Activated T-cell treated with anti-CD3 and anti-CD28 coated beads, Interleukin-2, amount 50 U/mL, for 1 hour (primary cell): Measurements from ENCODE around the gene CERS3.

Experiments used
- DNase-seq: peaks from one replicate; pipeline ENCODE4 v3.0.0-alpha.2; 2020

CERS3 gene

DNA sequence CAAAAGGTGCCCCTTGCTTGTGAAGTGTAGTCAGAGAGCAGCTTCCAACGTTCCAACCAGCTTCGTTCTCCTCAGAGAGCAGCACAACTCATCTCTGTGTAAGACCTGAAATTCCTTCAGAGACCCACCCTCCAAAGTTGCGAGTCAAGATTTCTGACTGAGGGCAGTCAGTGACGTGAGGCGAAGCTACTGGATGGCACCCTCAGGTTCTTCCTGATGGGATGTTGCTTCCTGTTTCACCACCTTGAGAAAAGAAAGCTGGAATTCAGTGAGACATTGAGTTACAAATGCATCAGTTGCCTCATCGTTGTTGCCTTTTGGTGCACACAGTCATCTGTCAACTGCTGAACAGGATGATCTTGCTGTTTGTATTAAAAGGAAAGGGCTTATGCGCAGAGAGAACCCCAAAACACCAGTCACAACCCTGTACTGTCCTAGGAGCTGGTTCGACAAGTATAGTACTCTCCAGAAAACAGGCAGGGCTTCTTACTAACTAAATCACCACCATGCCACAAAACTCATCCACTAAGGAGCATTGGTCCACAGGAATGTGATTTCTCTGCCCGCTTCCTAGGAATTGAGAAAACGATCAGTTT lies at the start of gene CERS3:
Gene CERS3, minus strand, starts transcription at position 118 of the 596 bp plus-strand sequence. CDS start 27,101 bp downstream, outside the sequence.
- DNase-seq: no peak

DNA sequence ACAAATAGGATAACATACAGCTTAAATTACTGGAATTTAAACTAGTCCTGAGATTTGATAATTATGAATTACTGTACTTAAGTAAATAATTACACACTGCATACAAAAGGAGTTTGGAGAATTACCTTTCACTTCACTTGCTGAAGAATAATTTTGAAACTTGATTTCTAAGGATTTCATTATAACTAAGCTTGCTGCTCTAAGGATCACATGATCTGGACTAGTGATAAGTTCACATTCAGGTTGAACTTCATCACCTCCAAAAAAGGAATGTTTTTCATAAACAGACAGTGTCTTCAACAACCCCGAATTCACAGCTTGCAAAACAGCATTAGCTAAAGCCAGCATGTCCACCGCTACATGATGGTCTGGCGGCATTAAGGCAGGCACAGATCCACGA lies 44.8 kb upstream of the CERS3 start:
- no peak for DNase-seq

DNA sequence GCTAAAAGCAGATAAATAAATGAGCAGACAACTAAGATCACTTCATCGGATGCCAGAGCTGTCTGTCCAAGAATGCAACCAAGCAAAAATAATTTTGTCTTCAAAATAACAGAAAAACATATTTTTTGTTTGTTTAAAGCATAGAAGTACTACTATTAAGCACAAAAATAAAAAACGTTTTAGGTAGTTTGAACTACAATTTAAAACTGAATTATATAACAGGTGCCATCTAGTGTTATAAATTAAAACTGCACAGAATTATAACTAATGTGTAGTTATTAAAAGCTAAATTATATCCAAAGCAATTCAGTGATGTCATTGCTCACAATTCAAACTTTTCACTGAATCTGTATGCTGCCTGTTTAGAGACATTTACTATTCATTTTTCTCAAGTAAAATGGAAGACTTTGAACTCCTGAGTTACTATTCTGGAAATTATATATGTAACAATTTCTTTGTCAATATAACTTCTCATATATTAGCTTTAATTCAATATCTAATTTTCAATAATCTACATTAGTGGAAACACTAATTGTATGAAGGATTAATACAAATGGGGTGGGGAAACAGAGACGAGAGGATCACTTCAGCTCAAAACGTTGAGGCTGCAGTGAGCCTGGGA lies 43.7 kb upstream of the CERS3 start:
- DNase-seq: no peak

DNA sequence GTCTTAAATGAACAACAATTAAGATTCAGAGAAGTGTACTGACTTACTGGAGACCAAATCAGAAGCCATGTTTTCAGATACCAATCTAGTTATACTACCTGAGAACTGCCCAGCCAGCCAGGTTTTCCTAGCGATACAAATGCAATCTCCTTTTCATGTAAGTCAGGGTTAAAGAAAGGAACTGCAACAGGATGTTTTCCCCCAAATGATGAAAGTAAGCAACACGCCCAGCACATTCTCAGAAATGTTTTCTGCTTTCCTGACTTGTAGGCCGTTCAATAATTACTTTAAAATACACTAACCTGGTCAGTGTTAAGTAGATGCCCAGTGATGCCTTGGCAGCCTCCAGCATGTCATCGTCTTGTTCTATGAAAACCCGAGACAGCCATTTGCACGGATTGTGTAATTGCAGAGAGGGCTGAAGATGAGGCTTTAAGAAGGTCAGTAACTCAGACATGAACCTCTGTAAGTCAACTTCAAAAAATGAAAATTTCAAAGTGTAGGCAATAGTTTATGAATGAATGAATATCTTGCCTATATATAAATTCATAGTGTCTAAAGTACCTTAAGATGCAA lies 42.9 kb upstream of the CERS3 start:
- DNase-seq: no peak

DNA sequence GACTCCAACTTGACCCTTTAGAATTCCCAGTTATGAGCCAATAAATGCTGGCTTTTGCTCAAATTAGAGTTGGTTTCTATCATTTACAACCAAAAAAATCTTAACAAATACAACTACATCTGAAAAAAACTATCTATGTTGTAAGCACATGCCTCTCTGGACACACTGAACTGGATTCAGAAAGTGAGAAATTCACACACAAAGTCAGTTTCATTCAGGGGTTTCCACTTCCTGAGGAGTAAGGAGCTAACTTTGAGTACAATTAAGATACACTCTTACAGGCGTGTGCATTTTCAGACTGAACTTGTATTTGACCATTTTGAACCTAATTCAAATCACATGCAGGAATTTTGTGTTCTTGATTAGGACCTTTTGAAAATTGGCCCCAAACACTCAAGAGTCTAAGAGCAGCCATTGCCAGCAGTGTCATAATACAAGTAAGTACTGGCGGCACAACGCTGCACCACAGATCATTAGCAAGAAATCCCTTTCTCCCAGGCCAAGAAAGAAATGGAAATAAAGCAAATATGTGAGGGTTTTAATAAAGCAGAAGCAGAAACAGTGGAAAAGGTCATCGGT lies 42.1 kb upstream of the CERS3 start:
- DNase-seq: no peak

DNA sequence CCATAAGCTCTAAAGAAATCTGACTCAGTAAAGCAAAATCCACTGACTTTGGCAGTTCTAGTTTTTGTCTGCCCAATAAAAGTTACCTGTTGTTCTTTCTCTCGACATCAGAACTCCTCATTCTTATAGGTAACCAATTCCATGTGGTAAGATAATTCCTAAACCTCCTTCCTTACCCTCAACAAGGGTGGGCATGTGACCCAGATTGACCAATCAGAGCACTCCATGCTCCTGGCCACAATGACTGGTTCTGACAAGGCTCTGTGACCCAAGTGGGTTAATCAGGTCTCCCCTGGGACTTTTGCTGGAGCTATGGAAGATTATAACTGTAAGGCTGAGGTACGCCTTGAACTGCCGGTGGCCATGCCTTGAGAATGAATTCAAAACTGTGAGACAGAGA lies 41.5 kb upstream of the CERS3 start:
- no peak for DNase-seq

DNA sequence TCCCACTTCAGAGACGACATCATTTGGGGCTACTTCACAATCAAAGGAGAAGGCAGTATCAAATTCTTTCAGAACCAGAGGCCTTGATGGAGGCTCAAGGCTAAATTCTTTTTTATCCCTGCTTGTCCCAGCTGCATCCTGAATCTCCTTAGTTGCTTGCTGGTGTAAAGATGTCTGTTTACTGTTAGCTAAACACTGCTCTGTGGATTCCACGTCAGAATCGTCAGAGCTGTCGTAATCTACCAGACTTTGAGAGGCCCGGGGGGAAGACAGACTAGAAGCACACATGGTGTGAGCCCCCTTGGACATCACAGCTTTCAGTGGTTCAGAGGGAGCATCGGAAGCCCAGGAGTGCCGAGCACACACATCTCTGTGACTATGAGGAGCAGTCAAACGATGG lies 40.6 kb upstream of the CERS3 start:
- no peak for DNase-seq

DNA sequence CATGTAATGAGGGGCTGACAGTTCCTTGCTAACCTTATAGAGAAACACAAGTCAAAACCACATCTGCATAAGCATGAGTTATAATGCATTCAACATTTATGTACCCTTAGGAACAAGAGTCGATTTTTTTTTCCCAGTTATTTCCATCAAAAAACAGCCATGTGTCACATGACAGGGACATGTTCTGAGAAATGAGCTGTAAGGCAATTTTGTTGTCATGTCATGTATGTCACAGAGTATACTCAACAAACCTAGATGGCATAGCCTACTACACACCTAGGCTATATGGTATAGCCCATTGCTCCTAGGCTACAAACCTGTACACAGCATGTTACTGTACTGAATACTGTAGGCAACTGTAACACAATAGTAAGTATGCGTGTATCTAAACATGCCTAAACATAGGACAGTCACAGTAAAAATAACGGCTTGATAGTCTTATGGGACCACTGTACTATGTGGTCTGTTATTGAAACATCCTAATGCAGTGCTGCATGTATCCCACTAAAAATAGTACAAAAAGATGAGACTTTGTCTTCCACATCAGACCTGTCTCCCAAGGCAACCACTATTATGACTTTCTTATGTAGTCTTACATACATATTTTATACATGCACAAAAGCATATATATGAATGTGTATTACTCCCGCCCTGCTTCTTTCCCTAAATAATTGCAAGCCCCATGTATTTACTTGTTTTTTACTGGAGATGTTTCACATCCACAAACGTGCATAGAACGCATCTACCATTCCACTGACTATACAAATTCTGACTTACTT lies 38.3 kb upstream of the CERS3 start:
- DNase-seq: no peak

DNA sequence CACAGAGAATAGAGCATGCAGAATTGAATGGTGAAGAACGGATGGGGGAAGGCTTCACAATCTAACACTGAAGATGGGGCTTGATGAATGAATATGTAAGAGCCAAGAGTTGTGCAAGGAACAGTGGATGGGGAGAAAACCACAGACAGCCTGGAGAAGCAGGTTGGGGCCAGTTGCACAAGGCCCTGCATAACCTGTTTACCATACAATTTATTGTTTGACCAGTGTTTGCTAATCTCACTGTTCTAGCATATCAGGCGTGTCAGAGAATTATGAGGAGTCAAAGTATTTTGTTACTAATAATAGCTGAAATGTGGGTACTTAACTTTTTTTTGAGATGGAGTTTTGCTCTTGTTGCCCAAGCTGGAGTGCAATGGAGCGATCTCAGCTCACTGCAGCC lies 36.8 kb upstream of the CERS3 start:
- no peak for DNase-seq

DNA sequence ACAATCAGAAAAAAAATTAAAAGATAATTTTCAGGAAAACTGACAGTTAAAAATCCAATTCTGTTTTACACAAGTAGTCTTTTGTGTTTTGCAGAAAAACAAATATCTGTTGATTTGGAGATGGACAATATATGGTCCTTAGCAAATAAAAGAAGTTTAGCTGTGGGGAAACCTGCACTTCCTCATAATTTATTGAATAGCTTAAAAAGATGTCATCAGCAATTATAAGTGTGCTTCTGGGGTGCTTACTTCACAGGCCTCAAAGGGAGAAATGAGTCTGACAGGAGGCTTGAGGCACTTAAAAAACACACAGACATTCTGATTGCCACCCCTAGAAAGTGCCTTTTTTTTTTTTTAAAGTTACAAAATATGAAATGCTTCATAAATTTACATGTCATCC lies 31.6 kb upstream of the CERS3 start:
- no peak for DNase-seq

DNA sequence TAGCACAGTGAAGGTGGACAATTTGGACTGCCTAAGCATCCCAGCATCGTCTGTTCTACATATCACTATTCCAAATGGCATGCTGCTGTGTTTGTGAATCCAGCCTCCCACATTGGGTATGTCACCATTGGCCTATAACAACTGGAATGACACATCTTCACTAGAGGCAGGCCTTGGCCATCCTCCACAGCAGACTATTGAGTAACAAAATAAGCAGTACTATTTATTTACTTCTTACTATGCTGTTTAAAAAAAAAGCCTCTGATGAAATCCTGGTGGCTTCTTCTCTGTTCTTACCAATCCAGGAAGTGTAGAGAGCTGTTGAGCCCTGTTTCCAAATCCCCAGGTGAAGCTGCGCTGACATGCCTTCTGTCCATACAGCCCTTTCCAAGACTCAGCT lies 30.6 kb upstream of the CERS3 start:
- DNase-seq: no peak

DNA sequence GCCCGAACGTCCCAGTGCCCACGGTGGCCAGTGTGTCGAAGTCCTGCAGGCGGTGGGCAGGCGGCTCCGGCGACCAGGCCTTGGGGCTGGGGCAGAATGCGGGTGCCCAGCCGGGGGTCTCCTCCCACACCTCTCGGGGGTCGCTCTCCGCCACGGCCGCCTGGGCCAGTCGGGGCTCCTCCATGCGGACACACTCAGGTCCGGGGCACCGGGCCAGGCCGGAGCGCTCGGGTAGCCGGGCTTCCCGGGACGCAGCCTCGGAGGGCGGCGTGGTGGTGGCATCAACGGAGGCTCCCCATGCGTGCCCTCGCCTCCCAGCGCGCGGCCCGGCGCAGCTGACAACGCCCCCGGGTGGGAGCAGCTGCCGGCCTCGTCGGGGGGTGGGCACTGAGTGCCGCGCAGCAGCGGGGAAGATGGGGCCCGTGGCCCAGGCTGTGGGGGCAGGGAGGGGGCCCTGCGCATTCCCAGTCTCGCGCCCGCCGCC lies 30.1 kb upstream of the CERS3 start:
- no peak for DNase-seq

DNA sequence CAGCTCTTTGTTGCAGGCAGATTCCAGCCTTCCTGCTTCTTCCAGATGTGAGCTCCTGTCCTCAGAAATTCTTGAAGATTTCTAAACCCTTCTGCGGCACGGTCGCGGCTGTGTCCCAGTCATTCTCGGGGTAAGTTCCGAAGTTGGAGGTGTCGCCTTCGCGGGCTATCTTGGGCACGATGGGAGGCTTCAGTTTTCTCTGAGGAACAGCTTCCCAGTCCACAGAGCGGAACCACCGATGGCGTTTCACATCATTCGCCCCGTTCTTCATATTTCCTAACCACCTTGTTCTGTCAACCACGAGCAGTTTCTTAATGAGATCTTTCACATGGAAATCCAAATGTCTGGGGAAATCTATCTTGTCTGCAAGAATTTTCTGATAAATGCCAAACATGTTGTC lies 24.7 kb upstream of the CERS3 start:
- no peak for DNase-seq

DNA sequence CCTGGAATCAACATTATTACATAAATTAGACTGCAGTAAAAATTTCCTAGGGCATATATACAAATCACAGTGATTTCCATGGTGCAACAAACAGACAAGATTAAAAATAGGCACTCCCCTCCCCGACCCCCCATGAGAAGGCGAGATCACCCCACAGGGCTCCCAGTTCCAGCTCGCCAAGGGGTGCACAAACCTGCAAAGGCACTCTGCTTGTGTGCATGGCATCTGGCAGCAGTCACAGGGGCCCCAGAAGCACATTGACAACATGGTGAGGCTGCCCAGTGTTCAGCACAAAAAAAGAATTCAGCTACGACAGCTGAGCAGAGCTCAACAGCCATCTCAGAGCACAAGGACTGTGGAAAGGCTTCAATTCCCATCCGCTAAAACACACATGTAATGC lies 19.2 kb upstream of the CERS3 start:
- DNase-seq: no peak

DNA sequence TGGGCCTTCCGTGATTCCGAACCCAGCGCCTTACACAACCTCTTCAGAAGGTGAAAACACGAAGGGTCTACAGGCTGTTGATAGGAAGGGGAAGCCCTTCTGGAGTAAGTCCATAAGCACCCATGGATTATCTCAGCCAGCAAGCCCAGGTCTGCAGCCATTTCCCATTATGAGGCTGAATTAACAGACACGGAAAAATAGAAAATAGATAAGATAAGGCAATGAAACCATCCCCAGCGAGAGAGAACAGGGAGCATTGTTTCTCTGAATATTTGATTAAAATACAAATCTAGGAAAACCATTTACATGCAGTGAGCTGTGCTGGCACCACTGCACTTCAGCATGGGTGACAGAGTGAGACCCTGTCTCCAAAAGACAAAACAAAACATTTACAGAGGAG lies 16.2 kb upstream of the CERS3 start:
- no peak for DNase-seq

DNA sequence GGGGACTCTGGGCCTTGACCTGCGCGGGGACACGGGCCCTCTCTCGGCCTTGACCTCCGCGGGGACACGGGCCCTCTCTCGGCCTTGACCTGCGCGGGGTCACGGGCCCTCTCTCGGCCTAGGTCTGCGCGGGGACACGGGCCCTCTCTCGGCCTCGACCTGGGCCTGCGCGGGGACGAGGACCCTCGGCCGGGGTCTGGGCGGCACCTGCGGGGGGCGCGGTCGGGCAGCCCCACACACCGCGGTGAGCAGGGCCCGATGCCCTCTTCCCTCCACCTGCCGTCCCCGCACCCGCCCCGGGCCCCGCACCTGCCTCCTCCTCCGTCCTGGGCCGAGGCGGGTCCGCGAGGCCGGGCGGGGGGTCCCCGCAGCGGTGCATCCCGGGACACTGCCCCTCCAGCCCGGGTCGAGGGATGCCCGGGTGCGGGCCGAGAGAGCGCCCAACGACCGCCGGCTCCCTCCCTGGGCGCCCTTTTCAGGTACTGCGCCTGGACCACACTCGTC lies 15.6 kb upstream of the CERS3 start:
- no peak for DNase-seq

DNA sequence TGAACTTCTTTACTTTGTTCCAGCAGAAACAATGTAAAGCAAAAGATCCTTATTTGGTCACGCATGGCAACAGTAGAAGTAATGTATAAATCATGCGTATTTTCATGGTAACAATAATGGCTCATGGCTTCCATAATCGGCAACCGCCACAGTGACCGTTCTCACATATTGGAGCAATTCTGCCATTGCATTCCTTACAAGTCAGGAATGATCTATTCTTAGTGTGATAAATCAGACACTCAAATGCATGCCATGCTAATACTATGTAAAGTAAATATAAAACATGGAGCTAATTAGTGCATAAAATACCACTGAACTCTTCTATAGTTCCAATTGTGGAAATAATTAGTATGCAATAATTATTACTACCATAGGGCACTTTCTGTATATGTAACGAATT lies 13.5 kb upstream of the CERS3 start:
- DNase-seq: no peak

DNA sequence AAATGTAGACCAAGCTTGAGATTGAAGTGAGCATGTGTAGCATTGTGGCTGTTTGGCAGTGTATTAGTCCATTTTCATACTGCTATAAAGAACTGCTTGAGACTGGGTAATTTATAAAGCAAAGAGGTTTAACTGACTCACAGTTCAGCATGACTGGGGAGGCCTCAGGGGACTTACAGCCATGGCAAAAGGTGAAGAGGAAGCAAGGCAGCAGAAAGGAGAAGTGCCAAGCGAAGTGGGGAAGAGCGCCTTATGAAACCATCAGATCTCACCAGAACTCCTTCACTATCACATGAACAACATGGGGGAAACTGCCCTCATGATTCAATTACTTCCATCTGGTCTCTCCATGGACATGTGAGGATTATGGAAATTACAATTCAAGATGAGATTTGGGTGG lies 8.6 kb upstream of the CERS3 start:
- no peak for DNase-seq

DNA sequence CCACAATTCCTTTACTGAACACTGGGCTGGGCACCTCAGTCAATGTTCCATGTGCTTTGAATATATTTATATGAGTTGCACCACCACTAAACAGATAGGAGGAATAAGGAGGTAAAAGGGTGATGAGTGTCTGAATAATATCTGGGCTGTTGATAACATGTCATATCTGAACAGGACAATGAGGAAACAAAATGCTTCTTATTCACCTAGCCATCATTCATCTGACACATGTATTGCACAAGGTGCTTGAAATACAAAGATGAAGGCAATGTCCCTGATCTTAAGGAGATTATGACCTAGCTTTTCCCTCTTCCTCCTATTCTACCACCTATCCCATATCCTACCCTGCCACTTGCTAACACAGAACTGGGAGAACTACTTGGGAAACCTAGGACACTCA lies 8.0 kb upstream of the CERS3 start:
- no peak for DNase-seq

DNA sequence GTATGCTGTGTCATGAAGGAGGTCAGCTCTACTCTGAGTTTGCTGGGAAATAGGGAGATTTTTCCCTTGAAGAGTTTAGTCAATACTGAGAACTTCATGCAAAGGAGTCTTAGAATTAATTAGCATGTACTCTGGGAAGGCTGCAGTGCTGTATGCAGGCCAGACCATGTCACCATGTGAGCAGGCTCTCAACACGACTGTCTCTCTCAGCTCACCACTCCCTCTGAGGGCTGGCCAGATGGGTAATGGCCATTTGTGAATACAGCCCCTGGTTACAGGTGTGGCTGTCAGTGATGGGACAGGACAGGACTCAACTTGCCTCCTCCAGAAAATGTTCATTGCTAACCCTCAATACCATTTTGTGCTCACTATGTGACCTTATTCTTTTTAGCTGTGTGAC lies 5.1 kb upstream of the CERS3 start:
- DNase-seq: no peak

DNA sequence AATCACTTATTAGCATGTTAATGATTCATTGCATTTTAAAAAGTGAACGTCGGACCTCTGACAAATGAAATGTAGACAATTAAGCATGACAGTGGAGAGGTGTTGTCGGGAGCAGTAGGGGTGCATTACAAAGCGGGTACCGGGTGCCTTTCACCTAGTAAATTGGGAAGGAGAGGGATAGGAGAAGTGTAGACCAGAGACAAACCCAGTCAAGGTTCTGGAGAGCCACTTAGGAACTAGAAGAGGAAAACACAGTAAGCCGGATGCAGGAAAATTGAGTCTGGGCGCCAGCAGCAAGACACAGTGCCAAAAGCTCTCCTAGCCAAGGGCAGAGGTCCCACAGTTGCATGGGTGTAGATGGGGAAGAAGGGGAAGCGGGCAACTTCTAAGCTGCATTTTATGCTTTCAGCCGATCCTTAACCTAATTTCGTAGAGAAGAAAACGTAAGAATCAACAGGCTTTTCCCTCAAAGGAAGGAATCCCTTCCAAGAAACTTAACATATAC lies 3.1 kb upstream of the CERS3 start:
- DNase-seq: no peak

DNA sequence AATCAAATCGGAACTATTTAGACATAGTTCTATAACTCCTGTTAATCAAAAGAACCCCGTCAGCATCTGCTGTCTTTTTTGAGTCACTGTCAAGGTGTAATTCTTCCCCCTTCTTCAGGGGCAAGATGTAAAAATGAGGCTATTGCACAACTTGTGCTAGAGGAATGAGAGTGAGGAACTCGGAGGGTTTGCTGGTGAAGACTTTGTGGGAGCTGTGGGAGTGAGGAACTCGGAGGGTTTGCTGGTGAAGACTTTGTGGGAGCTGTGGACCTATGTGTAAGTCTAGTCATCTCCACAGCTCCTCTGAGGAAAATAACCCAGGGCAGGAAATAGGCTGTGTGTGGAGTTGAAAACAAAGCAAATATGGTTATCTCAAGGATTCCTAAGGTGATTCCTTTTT lies 2.5 kb upstream of the CERS3 start:
- no peak for DNase-seq

DNA sequence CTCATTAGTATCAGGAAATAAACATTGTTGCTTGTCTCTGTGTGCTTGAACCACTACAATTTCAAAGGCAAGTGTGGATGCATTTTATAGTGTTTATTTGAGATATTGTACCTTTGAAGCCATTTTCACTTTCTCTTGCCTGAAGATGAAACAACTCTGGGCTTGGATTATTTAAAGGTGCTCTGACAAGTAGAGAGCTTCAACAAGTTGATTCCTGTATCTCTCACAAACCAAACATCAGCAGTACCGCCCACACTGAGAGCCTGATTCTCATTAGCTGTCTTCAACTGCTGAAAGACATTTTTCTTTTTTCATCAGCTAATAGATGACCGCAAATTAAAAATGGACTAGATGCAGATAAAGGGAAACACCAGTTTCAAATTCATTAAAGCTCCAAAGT lies 806 bp upstream of the CERS3 start:
- no peak for DNase-seq
